Heart left ventricle (tissue), 13 donors: Measurements from ENCODE around the gene ESPN.

Source experiments
- POLR2A ChIP-seq, 2 donors: fragments of 450-650 bp; IDR thresholded peaks; one replicate each; pipeline ENCODE4 v1.6.1; 2017; ENCODE audit warnings: antibody characterized with exemption in 2 of 2, mild to moderate bottlenecking in 2 of 2, moderate library complexity in 2 of 2
- TF ChIP-seq, protein P1 (sequence below), 12 donors: fragments of 200-600 bp; sonication (generic) in 4 of 12; IDR thresholded peaks; one replicate each; pipeline versions ENCODE4 v1.5.0 to v1.8.0; 2018 to 2022; ENCODE audit warnings: antibody characterized with exemption in 12 of 12, mild to moderate bottlenecking in 5 of 12
- donor health status: ischemic (EF 13 %, LVEDD 7.1; RV severe dilation, severe dysfunction).
- donor health status: DM: no; HTN: yes; CAD: no.
- donor health status: DM: no; HTN: no; CAD: no.
- donor health status: ischemic (EF 25% LVEDD 6.9; RV normal size, moderate dysfunction).
- donor health status: ischemic (EF 25% LVEDD 5.7; RV mildly dilated, moderate dysfunction).
- donor health status: ischemic (EF 35%, LVEDD 5.7; RV mildly dilated, moderate dysfunction).
- donor health status: nonischemic (EF 11% LVEDD 7.7; RV severe dilation, severe dysfunction).
- donor health status: DM: yes; HTN: yes; CAD: no.
- donor health status: PGD.
- donor health status: ischemic (EF 29% LVEDD 5.4; RV normal size, mild dysfunction).
- donor health status: nonischemic (EF 23%, LVEDD 6.1; RV moderate dilation, normal function).

DNA sequence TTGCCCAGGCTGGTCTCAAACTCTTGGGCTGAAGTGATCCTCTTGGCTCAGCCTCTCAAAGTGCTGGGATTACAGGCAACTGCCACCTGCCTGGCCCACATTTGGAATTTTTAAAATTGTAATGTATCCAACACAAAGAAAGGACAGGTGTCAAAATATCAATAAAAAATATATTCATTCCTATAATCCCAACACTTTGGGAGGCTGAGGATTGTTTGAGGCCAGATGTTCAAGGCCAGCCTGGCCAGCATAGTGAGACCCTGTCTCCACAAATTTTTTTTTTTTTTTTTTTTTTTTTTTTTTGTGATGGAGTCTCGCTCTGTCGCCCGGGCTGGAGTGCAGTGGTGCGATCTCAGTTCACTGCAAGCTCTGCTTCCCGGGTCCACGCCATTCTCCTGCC lies 14.8 kb upstream of the ESPN start:
- no peak for TF ChIP-seq POLR2A (IDR thresholded peaks at IDR 0.05)
- TF ChIP-seq, protein P1, sequence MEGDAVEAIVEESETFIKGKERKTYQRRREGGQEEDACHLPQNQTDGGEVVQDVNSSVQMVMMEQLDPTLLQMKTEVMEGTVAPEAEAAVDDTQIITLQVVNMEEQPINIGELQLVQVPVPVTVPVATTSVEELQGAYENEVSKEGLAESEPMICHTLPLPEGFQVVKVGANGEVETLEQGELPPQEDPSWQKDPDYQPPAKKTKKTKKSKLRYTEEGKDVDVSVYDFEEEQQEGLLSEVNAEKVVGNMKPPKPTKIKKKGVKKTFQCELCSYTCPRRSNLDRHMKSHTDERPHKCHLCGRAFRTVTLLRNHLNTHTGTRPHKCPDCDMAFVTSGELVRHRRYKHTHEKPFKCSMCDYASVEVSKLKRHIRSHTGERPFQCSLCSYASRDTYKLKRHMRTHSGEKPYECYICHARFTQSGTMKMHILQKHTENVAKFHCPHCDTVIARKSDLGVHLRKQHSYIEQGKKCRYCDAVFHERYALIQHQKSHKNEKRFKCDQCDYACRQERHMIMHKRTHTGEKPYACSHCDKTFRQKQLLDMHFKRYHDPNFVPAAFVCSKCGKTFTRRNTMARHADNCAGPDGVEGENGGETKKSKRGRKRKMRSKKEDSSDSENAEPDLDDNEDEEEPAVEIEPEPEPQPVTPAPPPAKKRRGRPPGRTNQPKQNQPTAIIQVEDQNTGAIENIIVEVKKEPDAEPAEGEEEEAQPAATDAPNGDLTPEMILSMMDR (IDR thresholded peaks at IDR 0.05), result no peak
